ENCODE data around the gene CCDC88C. TPM values are rescaled to one million over a fixed set of nuclear protein-coding genes. Genes with fewer than 3 reads are reported as not detected.
"Not testable (repeated sequence)": the region's sequence is repeated elsewhere in the genome, so short reads cannot be mapped to it uniquely, and the experiment has no call there.

CCDC88C gene
- total RNA-seq, 2 experiments from 2014 or later, result 83.6 to 87.8 TPM

- peaks cover 20% of the 10 kb centered on the region for H3K4me1 Mint-ChIP-seq (ENCODE audit: low read depth)
- no peak for TF ChIP-seq CTCF (IDR thresholded peaks at IDR 0.05)
- H3K4me3 Mint-ChIP-seq, result no peak overlapping the region
- H3K36me3 Mint-ChIP-seq (ENCODE audit: low read depth), result peaks cover 17% of the 10 kb centered on the region
- peak overlapping the region; percentile 47 for H3K27ac Mint-ChIP-seq
- ChIA-PET POLR2A (interaction anchor here (0.8 to 1.8 kb wide), 5 partner anchors 12 to 59 kb away, joined by 3 to 4 read pairs (median 3); no protein-coding TSS in a partner anchor), CTCF (interaction anchor here (1.5 to 2.7 kb wide), 2 partner anchors 10 to 92 kb away, joined by 4 to 8 read pairs; no protein-coding TSS in a partner anchor)
- ATAC-seq (no peak), DNase-seq (no peak)
- no peaks in the 10 kb centered on the region for H3K9me3 Mint-ChIP-seq
- intact Hi-C loops (cut with micrococcal nuclease), result no loop called here
- no peaks in the 10 kb centered on the region for H3K27me3 Mint-ChIP-seq
Observed at GRCh38 chr14:91269076-91269991, 148.3 kb downstream of the CCDC88C start.

GRCh38 chr14:91267965-91268437 lies 149.6 kb downstream of the CCDC88C start:
- H3K36me3 Mint-ChIP-seq (ENCODE audit: low read depth), result peaks cover 14% of the 10 kb centered on the region
- TF ChIP-seq CTCF (IDR thresholded peaks at IDR 0.05), result no peak
- intact Hi-C loops (cut with micrococcal nuclease), result no loop called here
- H3K27ac Mint-ChIP-seq, result no peak overlapping the region
- CTCF ChIA-PET, result interaction anchor here (0.8 to 1.8 kb wide), 6 partner anchors 9 to 91 kb away, joined by 3 to 4 read pairs (median 4); no protein-coding TSS in a partner anchor
- DNase-seq (no peak), ATAC-seq (no peak)
- POLR2A ChIA-PET, result interaction anchor here (1.1 kb wide), 1 partner anchor 23 kb away, joined by 3 read pairs; the partner anchor contains the start of gene GPR68
- peaks cover 32% of the 10 kb centered on the region for H3K4me1 Mint-ChIP-seq (ENCODE audit: low read depth)
- no peak overlapping the region for H3K4me3 Mint-ChIP-seq
- no peaks in the 10 kb centered on the region for H3K27me3 Mint-ChIP-seq
- H3K9me3 Mint-ChIP-seq, result no peaks in the 10 kb centered on the region

GRCh38 chr14:91266276-91266675 lies 151.3 kb downstream of the CCDC88C start:
- POLR2A ChIA-PET, result interaction anchor here (0.7 to 1.4 kb wide), 4 partner anchors 13 to 115 kb away, joined by 3 to 4 read pairs (median 3); no protein-coding TSS in a partner anchor
- H3K27ac Mint-ChIP-seq; ATAC-seq; H3K36me3 Mint-ChIP-seq (ENCODE audit: low read depth); DNase-seq; H3K9me3 Mint-ChIP-seq; H3K27me3 Mint-ChIP-seq; H3K4me3 Mint-ChIP-seq; intact Hi-C loops (cut with micrococcal nuclease): not testable (repeated sequence)
- CTCF ChIA-PET, result interaction anchor here (0.8 to 1.8 kb wide), 3 partner anchors 23 to 93 kb away, joined by 3 to 4 read pairs (median 3); no protein-coding TSS in a partner anchor
- H3K4me1 Mint-ChIP-seq (ENCODE audit: low read depth), result peaks cover 39% of the 10 kb centered on the region

GRCh38 chr14:91265404-91265803 lies 152.2 kb downstream of the CCDC88C start:
- H3K4me3 Mint-ChIP-seq, result peak overlapping the region; percentile 12
- no peak for DNase-seq
- peaks cover 6% of the 10 kb centered on the region for H3K36me3 Mint-ChIP-seq (ENCODE audit: low read depth)
- ATAC-seq, result no peak
- H3K4me1 Mint-ChIP-seq (ENCODE audit: low read depth), result peaks cover 46% of the 10 kb centered on the region
- no peak for TF ChIP-seq CTCF (IDR thresholded peaks at IDR 0.05)
- POLR2A ChIA-PET, result interaction anchor here (1.4 to 1.9 kb wide), 2 partner anchors 13 to 20 kb away, joined by 4 to 6 read pairs; no protein-coding TSS in a partner anchor
- intact Hi-C loops (cut with micrococcal nuclease), result no loop called here
- peaks cover 3% of the 10 kb centered on the region for H3K9me3 Mint-ChIP-seq
- H3K27ac Mint-ChIP-seq, result no peak overlapping the region
- H3K27me3 Mint-ChIP-seq, result no peaks in the 10 kb centered on the region
- CTCF ChIA-PET, result interaction anchor here (1.1 to 2.1 kb wide), 2 partner anchors 21 to 162 kb away, joined by 3 to 9 read pairs; no protein-coding TSS in a partner anchor

Data from activated CD8-positive, alpha-beta T cell treated with anti-CD3 and anti-CD28 coated beads for 36 hours (primary cell).